Activated CD4-positive, alpha-beta T cell treated with anti-CD3 and anti-CD28 coated beads, Interleukin-2, amount 10 ng/mL, durations not matched to agents 7 days and 5 days (primary cell): ENCODE measurements around the gene C12orf42. TPM values are rescaled to one million over a fixed set of nuclear protein-coding genes. Genes with fewer than 3 reads are reported as not detected.

Experiments used
- CTCF ChIA-PET: fragments of 350-600 bp; sonication (Branson Sonifier 250); formaldehyde crosslinking; loops from one replicate; lab custom pipeline; 2021; ENCODE audit warnings: antibody characterized with exemption; lab: Charles Lee
- POLR2A ChIA-PET: fragments of 350-600 bp; sonication (Branson Sonifier 250); formaldehyde crosslinking; loops from one replicate; lab custom pipeline; 2021; ENCODE audit warnings: antibody characterized with exemption; lab: Charles Lee
- DNase-seq: peaks from one replicate; pipeline ENCODE4 v3.0.0-alpha.2; 2020
- H3K27ac Mint-ChIP-seq: one replicate; pipeline ENCODE4 v1.8.0; 2021; ENCODE audit warnings: mild to moderate bottlenecking, moderate library complexity, mixed read lengths
- H3K27me3 Mint-ChIP-seq: one replicate; pipeline ENCODE4 v1.8.0; 2021; ENCODE audit warnings: mixed read lengths
- H3K36me3 Mint-ChIP-seq: one replicate; pipeline ENCODE4 v1.8.0; 2021; ENCODE audit warnings: low read depth, mixed read lengths
- H3K4me1 Mint-ChIP-seq: one replicate; pipeline ENCODE4 v1.8.0; 2021; ENCODE audit warnings: mixed read lengths
- H3K4me3 Mint-ChIP-seq: one replicate; pipeline ENCODE4 v1.8.0; 2021; ENCODE audit warnings: mild to moderate bottlenecking, moderate library complexity, mixed read lengths
- H3K9me3 Mint-ChIP-seq: one replicate; pipeline ENCODE4 v1.8.0; 2021; ENCODE audit warnings: mixed read lengths
- total RNA-seq, 2 experiments: library from RNA; stranded (reverse); gene quantifications; one replicate each; pipeline ENCODE4 v1.2.3, GENCODE V29; 2021

The C12orf42 gene
- total RNA-seq, 2 experiments from 2014 or later = 0.57 to 1.0 TPM

DNA sequence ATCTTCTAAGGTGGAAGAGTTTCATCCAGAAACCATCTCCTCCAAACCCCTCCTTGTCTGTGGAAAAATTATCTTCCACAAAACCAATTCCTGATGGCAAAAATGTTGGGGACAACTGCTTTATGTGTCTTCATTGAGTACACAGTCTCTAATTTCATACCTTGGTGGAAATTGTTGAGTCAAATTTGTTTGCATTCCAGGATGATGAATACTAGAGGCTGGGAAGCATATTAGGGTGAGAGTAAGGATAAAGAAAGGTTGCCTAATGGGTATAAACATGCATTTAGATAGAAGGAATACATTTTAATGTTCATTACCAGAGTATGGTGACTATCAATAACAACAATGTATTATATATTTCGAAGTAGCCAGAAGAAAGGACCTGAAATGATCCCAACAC, 98.2 kb downstream of the C12orf42 start:
- POLR2A ChIA-PET = no interaction called here
- Mint-ChIP-seq H3K27ac (no peak overlapping the region), H3K4me3 (no peak overlapping the region), H3K36me3 (no peaks in the 10 kb centered on the region), H3K27me3 (no peaks in the 10 kb centered on the region), H3K4me1 (no peaks in the 10 kb centered on the region), H3K9me3 (peaks cover 3% of the 10 kb centered on the region)
- CTCF ChIA-PET = interaction anchor here (1.5 kb wide), 1 partner anchor 35 kb away, joined by 3 read pairs; no protein-coding TSS in a partner anchor
- DNase-seq = no peak

DNA sequence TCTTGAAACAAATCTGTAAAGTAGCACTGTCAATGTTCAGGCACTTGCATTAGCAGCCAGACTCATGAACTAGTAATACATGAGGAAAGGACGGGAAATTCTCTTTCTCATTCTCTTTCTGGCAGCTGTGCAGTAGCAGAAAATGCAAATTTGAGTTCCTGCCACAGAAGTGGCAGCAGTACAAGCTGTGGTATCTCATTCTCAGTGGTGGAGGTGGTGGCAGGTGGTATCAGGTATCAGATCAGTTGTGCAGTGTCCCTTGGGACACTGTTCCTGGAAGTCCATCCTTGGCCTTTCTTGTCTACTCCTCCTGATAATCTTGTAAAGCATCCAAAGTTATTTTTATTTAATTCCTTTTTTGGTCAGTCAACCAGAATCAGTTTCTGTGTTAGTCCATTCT, 103.0 kb downstream of the C12orf42 start:
- CTCF ChIA-PET = no interaction called here
- Mint-ChIP-seq H3K9me3 (peaks cover 3% of the 10 kb centered on the region), H3K4me3 (no peak overlapping the region), H3K27ac (no peak overlapping the region), H3K4me1 (no peaks in the 10 kb centered on the region), H3K36me3 (no peaks in the 10 kb centered on the region), H3K27me3 (no peaks in the 10 kb centered on the region)
- no peak for DNase-seq
- POLR2A ChIA-PET = no interaction called here

DNA sequence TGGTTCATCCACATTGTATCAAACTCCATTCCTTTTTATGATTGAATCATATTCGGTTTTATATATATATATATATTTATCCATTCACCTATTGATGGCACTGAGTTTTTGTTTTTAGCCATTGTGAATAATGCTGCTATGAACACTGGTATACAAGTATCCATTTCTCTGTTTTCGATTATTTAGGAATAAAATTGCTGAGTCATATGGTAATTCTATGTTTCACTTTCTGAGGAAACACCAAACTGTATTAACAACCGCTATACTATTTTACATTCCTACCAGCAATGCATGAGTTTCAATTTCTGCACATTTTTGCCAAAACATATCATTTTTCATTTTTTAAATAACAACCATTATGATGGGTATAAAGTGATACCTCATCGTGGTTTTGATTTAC, 104.7 kb downstream of the C12orf42 start:
- no peaks in the 10 kb centered on the region for H3K27me3 Mint-ChIP-seq

DNA sequence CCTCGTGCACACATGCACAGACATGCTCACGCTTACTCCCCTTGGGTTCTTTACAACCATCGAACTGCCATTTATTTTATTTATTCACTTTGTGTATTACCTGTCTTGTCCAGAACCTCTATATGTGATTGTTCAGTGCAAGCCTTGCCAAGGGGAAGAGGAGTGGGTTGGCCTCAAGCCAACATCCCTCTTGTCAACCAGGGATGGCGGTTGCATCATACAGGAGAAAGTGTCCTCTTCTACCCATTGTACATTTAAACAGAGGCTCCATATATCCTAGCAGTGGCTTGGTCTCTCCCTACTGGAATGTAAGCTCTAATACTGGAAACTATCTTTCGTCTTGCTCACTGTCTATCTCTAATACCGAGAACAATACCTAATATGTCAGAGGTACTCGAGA, 108.4 kb downstream of the C12orf42 start:
- no peak overlapping the region for H3K4me3 Mint-ChIP-seq

More for the DNA sequence above, 104.7 kb downstream of the C12orf42 start:
- no peak overlapping the region for H3K4me3 Mint-ChIP-seq
- CTCF ChIA-PET = no interaction called here
- no peaks in the 10 kb centered on the region for H3K36me3 Mint-ChIP-seq
- no peak overlapping the region for H3K27ac Mint-ChIP-seq
- POLR2A ChIA-PET = no interaction called here
- no peaks in the 10 kb centered on the region for H3K4me1 Mint-ChIP-seq
- H3K9me3 Mint-ChIP-seq = no peaks in the 10 kb centered on the region
- no peak for DNase-seq

DNA sequence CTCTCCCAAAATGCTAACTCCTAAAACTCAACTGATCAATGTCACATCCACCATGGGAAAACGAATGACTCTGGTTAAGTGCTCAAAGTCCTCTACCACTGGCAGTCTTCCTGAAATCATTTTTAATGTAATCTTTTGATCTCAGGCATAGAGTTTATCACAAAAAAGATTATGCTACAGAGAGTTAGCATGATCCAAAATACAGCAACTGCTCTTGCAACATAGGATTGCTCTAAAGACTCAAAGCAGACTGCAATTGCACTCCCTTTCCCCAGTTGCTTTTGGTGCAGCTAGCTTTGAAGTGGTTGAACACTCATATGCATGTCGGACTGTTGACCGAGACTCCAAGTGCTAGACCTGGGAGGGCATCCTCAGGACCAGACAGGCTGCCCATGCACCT, 109.3 kb downstream of the C12orf42 start:
- Mint-ChIP-seq H3K4me3 (no peak overlapping the region), H3K27ac (no peak overlapping the region), H3K36me3 (no peaks in the 10 kb centered on the region), H3K4me1 (no peaks in the 10 kb centered on the region), H3K9me3 (no peaks in the 10 kb centered on the region), H3K27me3 (no peaks in the 10 kb centered on the region)
- CTCF ChIA-PET = no interaction called here
- POLR2A ChIA-PET = no interaction called here
- no peak for DNase-seq

More for the DNA sequence above, 108.4 kb downstream of the C12orf42 start:
- POLR2A ChIA-PET = interaction anchor here (0.6 kb wide), 1 partner anchor 146 kb away, joined by 3 read pairs; no protein-coding TSS in a partner anchor
- CTCF ChIA-PET = no interaction called here
- H3K4me1 Mint-ChIP-seq = no peaks in the 10 kb centered on the region
- no peak overlapping the region for H3K27ac Mint-ChIP-seq
- no peaks in the 10 kb centered on the region for H3K9me3 Mint-ChIP-seq
- H3K27me3 Mint-ChIP-seq = no peaks in the 10 kb centered on the region
- DNase-seq = no peak
- H3K36me3 Mint-ChIP-seq = no peaks in the 10 kb centered on the region

DNA sequence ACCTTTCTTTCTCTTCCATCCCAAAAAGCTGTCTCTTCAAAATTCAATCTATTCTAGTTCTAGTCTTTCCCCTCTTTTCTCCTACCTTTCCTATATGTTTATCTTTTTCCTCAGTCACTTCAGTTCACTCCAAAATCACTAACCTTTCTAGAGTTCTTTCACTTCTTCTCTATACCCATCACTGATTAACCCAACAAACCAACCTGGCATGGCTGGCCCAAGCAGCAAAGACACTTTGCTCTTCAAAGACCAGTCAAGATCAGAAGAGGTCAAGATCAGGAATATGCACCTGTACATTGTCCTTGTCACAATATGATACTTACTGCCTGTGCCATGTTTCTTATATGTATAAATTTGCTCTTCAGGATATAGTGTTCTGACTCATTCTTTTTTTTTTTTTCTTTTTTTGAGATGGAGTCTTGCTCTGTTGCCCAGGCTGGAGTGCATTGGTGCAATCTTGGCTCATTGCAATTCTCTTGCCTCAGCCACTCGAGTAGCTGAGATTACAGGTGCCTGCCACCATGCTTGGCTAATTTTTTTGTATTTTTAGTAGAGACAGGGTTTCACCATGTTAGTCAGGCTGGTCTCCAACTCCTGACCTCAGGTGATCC, 112.9 kb downstream of the C12orf42 start:
- DNase-seq = no peak
- no peaks in the 10 kb centered on the region for H3K9me3 Mint-ChIP-seq
- CTCF ChIA-PET = interaction anchor here (0.6 kb wide), 1 partner anchor 765 kb away, joined by 3 read pairs; no protein-coding TSS in a partner anchor
- H3K27me3 Mint-ChIP-seq = no peaks in the 10 kb centered on the region
- POLR2A ChIA-PET = no interaction called here
- H3K27ac Mint-ChIP-seq = no peak overlapping the region
- H3K4me1 Mint-ChIP-seq = no peaks in the 10 kb centered on the region
- H3K36me3 Mint-ChIP-seq = no peaks in the 10 kb centered on the region
- no peak overlapping the region for H3K4me3 Mint-ChIP-seq

DNA sequence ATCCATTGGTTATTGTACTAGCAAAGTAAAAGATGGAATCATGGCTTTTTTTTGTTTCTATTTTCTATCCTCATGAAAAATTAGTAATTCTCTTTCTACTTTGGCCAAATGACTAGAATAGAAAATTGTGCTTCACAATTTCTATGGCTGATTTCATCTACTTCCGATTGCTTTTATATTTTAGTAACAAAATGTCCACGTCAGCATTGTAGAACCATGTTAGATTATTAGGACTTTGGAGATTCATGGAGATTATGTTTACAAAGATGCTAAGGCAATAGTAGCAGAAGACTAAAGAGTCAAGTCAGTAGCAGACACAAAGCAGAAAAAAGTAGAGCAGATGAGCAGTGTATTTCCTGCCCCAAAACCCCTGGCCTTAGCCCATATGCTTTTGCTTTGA, 113.6 kb downstream of the C12orf42 start:
- Mint-ChIP-seq H3K27ac (no peak overlapping the region), H3K36me3 (no peaks in the 10 kb centered on the region), H3K4me1 (no peaks in the 10 kb centered on the region), H3K27me3 (no peaks in the 10 kb centered on the region), H3K4me3 (no peak overlapping the region), H3K9me3 (no peaks in the 10 kb centered on the region)
- no peak for DNase-seq
- ChIA-PET POLR2A (no interaction called here), CTCF (no interaction called here)

DNA sequence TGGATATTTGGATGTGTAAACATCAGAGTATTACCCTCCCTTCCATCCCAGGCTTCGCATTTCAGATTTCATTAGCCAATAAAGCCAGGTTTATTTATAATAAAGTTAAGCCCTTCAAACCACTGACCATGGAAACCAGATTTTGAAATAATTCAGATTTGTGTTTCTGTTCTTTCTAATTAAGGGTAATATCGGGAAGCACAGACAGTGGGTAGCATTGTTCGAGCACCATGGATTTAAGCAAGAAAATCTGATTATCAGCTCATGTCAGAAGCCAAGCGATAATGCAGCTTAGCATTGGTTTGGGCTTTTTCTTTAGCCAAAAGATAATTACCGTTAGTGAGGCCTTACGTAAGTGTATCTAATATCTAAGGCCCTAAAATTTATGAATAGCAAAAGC, 116.1 kb downstream of the C12orf42 start:
- no peak for DNase-seq
- CTCF ChIA-PET = no interaction called here
- POLR2A ChIA-PET = no interaction called here

DNA sequence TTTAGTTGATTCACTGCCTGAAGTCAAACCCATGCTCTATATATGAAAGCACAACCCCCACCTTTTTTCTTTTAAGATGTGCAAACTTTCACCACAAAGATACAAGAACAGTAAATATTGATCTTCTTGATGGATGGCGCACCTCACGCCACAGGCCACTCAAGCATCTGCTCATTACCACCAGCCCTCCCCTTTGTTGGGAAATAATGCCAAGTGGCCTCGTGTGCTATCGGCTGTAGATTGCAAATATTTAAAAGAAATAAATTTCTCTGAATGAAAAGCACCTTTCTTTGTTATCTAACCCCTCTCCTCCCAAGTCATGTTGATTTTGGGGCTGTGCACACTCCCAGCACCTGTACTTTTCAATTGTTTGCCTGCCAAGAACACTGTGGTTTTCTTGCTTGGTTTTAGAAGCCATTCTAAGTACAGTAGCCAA, 122.7 kb downstream of the C12orf42 start:
- POLR2A ChIA-PET = no interaction called here
- no peak for DNase-seq
- CTCF ChIA-PET = no interaction called here
- H3K9me3 Mint-ChIP-seq = peaks cover 5% of the 10 kb centered on the region
- H3K4me3 Mint-ChIP-seq = no peak overlapping the region
- no peaks in the 10 kb centered on the region for H3K36me3 Mint-ChIP-seq
- no peaks in the 10 kb centered on the region for H3K27me3 Mint-ChIP-seq
- peak overlapping the region; percentile 9 for H3K27ac Mint-ChIP-seq
- peaks cover 2% of the 10 kb centered on the region for H3K4me1 Mint-ChIP-seq

More for the DNA sequence above, 116.1 kb downstream of the C12orf42 start:
- Mint-ChIP-seq H3K27me3 (no peaks in the 10 kb centered on the region), H3K4me1 (no peaks in the 10 kb centered on the region), H3K27ac (no peak overlapping the region), H3K9me3 (no peaks in the 10 kb centered on the region), H3K36me3 (no peaks in the 10 kb centered on the region), H3K4me3 (no peak overlapping the region)

DNA sequence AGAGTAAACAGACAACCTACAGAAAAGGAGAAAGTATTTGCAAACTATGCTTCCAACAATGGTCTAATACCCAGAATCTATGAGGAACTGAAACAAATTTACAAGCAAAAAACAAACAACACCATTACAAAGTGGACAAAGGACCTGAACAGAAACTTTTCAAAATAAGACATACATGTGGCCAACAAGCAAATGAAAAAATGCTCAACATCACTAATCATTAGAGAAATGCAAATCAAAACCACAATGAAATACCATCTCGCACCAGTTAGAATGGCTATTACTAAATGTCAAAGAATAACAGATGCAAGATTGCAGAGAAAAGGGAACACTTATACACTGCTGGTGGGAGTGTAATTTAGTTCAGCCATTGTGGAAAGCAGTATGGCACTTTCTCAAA, 125.8 kb downstream of the C12orf42 start:
- Mint-ChIP-seq H3K27me3 (no peaks in the 10 kb centered on the region), H3K27ac (no peak overlapping the region), H3K36me3 (no peaks in the 10 kb centered on the region), H3K4me1 (peaks cover 2% of the 10 kb centered on the region), H3K4me3 (no peak overlapping the region), H3K9me3 (peaks cover 5% of the 10 kb centered on the region)
- CTCF ChIA-PET = no interaction called here
- DNase-seq = no peak
- POLR2A ChIA-PET = no interaction called here

DNA sequence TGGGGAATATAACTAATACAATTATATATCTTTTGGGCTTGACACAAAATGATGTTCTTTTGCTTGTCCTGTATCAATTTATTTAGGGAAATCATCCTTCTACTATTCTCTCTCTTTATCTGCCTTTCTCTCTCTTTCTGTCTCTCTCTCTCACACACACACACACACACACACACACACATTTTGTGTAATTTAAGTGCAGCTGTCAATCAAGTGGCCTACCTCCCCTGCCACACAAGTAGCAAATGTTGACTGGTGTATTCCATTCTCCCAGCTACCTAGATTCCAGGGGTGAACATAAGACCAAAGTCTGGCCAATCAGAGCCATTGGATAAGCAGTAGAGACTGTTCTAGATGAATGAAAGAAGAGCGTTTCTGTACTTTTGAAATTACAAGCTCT, 127.6 kb downstream of the C12orf42 start:
- Mint-ChIP-seq H3K4me3 (no peak overlapping the region), H3K36me3 (no peaks in the 10 kb centered on the region), H3K27me3 (no peaks in the 10 kb centered on the region), H3K9me3 (peaks cover 5% of the 10 kb centered on the region), H3K4me1 (peaks cover 2% of the 10 kb centered on the region), H3K27ac (no peak overlapping the region)
- no peak for DNase-seq
- ChIA-PET POLR2A (no interaction called here), CTCF (no interaction called here)

DNA sequence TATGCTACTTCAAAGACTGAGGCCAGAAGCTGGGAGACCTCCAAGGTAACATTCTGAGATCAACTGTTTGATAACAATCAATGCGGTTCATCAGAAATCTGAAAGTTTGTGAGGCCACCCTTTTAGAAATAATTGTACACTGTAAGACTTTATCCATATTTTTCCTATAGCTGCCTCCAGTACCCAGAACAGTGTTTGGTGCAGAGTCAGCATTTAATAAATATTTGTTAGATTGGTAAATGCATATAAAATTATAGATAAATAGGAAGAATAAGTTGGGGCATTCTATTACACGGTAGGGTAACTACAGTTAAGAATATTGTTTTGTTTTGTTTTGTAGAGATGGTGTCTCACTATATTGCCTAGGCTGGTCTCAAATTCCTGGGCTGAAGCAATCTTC, 141.4 kb downstream of the C12orf42 start:
- no peak overlapping the region for H3K27ac Mint-ChIP-seq
- H3K27me3 Mint-ChIP-seq = no peaks in the 10 kb centered on the region
- H3K36me3 Mint-ChIP-seq = no peaks in the 10 kb centered on the region
- H3K4me3 Mint-ChIP-seq = no peak overlapping the region
- H3K4me1 Mint-ChIP-seq = no peaks in the 10 kb centered on the region
- CTCF ChIA-PET = no interaction called here
- H3K9me3 Mint-ChIP-seq = peaks cover 7% of the 10 kb centered on the region
- POLR2A ChIA-PET = no interaction called here
- DNase-seq = no peak

DNA sequence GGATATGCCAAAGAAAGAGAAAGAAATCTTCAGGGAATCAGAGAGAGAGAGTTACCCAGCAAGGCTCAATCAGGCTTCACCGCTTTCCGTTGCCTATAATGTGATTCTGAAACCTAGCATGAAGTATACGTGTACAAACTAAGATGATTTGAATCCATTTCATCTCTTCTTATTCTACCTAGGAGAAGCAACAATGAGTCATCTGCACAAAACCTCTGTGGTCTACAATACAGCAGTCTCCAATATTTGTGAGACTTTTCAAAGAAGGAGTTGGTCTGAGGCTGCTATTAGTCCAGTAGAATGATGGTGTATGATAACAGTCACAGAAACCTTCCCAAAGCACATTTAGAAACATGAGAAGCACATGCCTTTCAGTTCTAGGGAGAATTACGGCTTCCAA, 141.9 kb downstream of the C12orf42 start:
- Mint-ChIP-seq H3K36me3 (no peaks in the 10 kb centered on the region), H3K27ac (no peak overlapping the region), H3K27me3 (no peaks in the 10 kb centered on the region), H3K4me3 (no peak overlapping the region), H3K9me3 (peaks cover 9% of the 10 kb centered on the region), H3K4me1 (peaks cover 3% of the 10 kb centered on the region)
- CTCF ChIA-PET = no interaction called here
- POLR2A ChIA-PET = no interaction called here
- no peak for DNase-seq

DNA sequence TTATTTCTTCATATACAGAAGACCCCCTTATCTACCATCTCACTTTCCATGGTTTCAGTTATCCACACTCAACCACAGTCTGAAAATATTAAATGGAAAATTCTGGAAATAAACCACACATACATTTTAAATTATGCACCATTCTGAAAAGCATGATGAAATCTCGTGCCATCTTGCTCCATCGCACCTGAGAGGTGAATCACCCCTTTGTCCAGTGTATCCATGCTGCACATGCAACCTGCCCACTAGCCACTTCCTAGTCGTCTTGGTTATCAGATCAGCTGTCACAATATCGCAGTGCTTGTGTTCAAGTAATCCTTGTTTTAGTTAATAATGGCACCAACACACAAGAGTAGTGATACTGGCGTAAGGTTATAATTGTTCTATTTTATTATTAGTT, 145.7 kb downstream of the C12orf42 start:
- no peak overlapping the region for H3K27ac Mint-ChIP-seq
- no peaks in the 10 kb centered on the region for H3K27me3 Mint-ChIP-seq
- H3K9me3 Mint-ChIP-seq = peaks cover 8% of the 10 kb centered on the region
- DNase-seq = no peak
- ChIA-PET CTCF (no interaction called here), POLR2A (no interaction called here)
- no peak overlapping the region for H3K4me3 Mint-ChIP-seq
- peaks cover 4% of the 10 kb centered on the region for H3K4me1 Mint-ChIP-seq
- H3K36me3 Mint-ChIP-seq = no peaks in the 10 kb centered on the region
